ENCODE measurements around the gene G6PC1.
"Not testable (repeated sequence)": the region's sequence is repeated elsewhere in the genome, so short reads cannot be mapped to it uniquely, and the experiment has no call there.

The G6PC1 gene

DNA sequence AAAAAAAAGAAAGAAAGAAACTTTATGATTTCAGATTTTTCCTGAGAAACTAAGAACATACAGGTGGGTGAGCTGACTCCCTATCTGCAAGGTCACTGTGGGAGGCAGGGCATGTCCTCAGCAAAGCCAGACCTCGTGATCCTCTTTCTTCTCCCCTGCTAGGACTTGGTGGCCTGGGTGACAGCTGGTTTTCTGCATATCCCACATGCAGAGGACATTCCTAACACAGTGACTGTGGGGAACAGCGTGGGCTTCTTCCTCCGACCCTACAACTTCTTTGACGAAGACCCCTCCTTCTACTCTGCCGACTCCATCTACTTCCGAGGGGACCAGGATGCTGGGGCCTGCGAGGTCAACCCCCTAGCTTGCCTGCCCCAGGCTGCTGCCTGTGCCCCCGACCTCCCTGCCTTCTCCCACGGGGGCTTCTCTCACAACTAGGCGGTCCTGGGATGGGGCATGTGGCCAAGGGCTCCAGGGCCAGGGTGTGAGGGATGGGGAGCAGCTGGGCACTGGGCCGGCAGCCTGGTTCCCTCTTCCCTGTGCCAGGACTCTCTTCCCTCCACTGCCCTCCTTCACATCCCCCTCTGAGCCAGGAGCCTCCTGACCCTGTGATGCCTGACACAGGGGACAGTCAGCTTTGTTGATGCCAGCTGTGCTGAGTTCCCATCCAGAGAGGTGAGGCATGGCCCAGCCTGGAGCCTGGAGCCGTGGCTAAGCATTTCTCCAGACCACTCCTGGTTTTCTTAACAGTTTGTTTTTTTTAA, 26.5 kb upstream of the G6PC1 start:
- DNase-seq (ENCODE audit: low read depth in 1 of 2, low spot score in 1 of 2) = not testable (repeated sequence)

DNA sequence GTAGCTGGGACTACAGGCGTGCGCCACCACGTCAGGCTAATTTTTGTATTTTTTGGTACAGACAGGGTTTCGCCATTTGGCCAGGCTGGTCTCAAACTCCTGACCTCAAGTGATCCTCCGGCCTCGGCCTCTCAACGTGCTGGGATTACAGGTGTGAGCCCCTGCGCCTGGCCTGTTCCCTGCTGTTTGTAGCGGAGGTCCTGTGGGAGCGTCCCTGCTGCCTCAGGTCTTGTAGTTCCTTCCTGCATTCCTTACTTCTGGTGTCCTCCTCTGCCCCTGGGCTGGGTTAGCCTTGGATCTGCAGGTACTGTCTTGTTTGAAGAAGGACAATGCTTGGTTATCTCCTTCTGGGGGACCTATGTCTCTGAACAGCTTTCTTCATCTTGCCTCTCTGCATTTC, 23.6 kb upstream of the G6PC1 start:
- DNase-seq (ENCODE audit: low read depth in 1 of 2, low spot score in 1 of 2) = no peak

DNA sequence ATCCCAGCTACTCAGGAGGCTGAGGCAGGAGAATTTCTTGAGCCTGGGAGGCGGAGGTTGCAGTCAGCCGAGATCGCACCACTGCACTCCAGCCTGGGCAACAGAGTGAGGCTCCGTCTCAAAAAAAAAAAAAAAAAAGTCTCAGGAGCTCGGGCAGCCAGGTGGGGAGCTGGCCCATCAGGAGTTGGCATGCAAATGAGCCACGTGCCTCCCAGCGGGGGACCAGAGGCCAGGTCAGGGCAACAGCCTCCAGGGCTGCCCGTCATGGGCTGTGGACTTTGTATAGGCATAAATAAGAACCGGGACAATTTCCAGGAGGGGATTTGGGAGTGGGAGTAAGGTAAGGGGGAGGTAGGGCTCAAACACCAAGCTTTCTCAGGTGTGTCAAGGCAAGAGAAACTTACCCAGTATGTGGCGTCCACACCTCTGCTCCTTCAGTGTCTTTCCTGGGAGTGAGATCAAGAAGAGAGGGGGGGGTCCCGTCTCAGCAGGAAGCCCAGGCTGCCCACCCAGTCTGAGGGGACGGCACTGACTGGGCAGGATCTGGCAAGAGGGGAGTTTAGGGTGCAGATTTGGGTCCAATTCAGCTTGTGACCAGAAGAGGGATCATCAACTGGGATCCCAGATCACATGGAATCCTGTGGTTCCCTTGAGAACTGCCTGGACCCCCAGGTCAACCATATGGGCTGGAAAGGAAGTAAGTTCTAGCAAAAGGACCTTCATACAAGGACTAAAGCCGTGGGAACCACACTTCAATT, 22.3 kb upstream of the G6PC1 start:
- DNase-seq (ENCODE audit: low read depth in 1 of 2, low spot score in 1 of 2) = no peak

DNA sequence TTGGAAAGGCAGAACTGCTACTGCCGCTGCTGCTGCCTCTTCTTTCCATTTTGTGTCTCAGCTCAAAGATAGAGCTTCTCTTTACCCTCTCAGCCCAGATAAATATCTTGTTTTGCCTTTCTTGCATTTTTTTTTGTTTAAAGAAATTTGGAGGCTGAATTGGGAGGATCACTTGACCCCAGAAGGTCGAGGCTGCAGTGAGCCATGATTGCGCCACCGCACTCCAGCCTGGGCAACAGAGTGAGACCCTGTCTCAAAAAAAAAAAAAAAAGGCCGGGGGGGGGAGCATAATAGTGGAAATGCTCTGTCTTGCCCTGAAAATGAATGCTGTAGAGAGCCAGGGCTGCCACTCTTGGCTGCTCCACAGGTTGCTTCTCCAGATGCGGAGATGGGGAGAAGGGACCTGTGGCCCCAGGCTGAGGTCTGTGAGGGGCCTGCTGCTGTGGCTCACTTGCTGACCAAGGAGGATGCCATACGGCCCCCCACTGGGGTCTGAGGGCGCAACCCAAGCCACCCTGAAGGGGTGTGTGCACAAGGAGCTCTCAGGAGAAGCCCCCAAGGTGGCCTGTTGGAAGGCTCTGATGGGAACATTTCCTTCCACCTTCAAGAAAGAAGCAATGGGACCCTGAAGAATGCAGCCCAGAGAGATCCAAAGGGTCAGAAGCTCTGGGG, 21.5 kb upstream of the G6PC1 start:
- no peak for DNase-seq (ENCODE audit: low read depth in 1 of 2, low spot score in 1 of 2)

DNA sequence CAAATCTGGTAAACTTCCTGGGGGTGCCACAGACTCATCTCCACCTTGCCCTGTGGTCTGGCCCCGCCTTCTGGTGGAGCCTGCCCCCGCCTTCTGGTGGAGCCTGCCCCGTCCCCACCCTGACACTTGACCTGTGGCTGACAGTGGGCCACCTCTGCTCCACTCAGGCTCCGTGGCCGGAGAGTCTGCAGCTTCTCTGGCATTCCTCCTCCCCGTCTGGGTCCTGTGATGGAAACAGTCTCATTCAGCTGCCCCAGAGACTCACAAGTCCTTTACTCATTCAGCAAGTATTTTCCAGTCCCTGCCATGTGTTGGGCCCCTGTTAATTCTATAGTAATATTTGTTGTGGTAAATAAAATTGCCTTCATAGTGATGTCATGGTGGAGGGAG, 21.0 kb upstream of the G6PC1 start:
- no peak for DNase-seq (ENCODE audit: low read depth in 1 of 2, low spot score in 1 of 2)

DNA sequence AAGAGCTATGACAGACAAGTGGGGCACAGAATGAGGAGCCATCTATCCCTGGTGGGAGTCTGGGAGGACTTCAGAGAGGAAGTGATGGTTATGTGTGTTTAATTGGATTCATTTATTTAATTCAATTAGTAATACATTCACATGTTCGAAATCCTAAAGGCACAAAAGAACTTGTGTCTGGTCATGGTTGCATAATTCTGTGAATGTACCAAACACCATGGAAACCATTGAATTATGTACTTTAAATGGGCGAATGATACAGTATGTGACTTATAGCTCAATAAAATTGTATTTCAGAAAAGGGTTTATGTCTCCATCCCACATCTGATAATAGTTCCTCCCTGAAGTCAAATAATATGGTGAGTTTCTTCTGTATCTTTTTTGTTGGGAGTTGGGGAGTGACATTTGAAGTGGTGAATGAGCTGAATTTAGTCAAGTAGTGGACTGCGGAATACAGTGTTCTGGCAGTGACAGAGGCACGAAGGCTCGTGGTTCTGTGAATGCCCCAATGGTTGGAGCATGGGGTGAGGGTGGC, 19.8 kb upstream of the G6PC1 start:
- DNase-seq (ENCODE audit: low read depth in 1 of 2, low spot score in 1 of 2) = no peak

- DNase-seq (ENCODE audit: low read depth in 1 of 2, low spot score in 1 of 2) = not testable (repeated sequence)
Observed at GRCh38 chr17:42881706-42882105, 18.9 kb upstream of the G6PC1 start.

DNA sequence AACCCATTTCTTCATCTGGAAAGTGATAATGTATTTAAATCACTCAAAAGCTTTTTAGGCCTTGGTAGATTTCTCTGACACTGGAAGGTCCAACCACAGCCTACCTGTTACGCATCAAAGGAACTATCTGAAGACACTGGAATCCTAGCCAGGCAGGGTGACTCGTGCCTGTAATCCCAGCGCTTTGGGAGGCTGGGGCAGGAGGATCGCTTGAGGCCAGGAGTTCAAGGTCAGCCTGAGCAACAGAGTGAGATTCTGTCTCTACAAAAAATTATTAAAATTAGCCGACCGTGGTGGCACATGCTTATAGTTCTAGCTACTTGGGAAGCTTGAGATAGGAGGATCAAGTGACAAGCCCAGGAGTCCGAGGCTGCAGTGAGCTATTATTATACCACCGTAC, 18.4 kb upstream of the G6PC1 start:
- no peak for DNase-seq (ENCODE audit: low read depth in 1 of 2, low spot score in 1 of 2)

- DNase-seq (ENCODE audit: low read depth in 1 of 2, low spot score in 1 of 2) = no peak
Observed at GRCh38 chr17:42883802-42884558, 16.6 kb upstream of the G6PC1 start.

DNA sequence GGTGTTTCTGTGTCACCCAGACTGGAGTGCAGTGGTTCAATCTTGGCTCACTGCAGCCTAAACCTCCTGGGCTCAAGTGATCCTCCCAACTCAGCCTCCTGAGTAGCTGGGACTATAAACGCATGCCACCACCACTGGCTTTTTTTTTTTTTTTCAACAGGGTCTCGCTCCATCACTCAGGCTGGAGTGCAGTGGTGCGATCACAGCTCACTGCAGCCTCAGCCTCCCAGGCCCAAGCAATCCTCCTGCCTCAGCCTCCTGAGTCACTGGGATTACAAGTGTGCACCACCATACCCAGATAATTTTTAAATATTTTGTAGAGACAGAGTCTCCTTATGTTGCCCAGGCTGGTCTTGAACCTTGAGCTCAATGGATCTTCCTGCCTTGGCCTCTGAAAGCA, 14.8 kb upstream of the G6PC1 start:
- DNase-seq (ENCODE audit: low read depth in 1 of 2, low spot score in 1 of 2) = not testable (repeated sequence)

GRCh38 chr17:42886283-42887176, 14.1 kb upstream of the G6PC1 start:
- DNase-seq (ENCODE audit: low read depth in 1 of 2, low spot score in 1 of 2) = no peak

DNA sequence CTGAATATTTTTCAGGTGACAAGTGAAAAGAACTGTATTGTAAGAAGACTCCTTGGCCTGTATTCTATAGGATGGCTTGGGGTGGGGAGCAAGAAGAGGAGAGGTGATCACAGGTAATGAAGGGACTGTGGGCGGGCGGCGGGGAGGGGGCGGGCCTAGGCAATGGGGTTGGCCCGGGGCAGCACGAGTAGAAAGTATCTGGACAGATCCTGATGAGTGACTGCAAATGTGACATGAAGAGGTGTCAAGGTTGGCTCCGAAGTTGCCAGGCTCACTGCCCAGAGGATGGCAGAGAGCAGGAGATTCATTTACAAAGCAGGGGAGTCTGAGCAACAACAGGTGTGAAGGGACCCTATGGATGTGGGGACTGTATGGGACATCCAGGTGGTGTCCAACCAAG, 10.8 kb upstream of the G6PC1 start:
- no peak for DNase-seq (ENCODE audit: low read depth in 1 of 2, low spot score in 1 of 2)

DNA sequence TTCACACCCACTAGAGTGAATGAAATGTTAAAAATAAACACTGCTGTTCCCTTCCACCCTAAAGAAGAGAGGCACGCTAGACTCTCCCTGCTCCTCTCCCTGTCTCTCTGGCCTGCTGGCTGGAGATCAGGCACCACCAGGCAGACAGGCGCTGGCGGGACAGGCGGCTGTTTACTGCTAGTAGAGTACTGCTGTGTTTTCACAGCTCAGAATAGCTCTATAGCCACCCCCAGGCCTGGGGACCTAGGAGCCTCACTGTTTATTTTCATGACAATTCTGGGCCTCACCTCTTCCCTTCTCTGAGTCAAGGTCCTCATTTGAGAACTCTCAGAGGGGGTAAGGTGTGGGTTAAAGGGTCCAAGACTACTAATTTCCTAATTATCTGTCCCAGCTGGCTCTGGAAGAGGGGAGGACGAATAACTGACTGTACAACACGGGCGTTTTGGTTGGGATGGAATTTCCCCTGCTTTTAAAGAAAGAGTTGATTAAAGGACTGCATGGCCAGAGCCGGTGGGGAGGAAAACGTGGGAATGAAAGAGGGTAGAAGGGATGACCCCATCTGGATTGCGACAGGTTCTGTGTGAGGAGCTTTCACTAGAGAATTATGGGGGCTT, 9.0 kb upstream of the G6PC1 start:
- DNase-seq (ENCODE audit: low read depth in 1 of 2, low spot score in 1 of 2) = no peak

- DNase-seq (ENCODE audit: low read depth in 1 of 2, low spot score in 1 of 2) = no peak
Observed at GRCh38 chr17:42893359-42893758, 7.2 kb upstream of the G6PC1 start.

DNA sequence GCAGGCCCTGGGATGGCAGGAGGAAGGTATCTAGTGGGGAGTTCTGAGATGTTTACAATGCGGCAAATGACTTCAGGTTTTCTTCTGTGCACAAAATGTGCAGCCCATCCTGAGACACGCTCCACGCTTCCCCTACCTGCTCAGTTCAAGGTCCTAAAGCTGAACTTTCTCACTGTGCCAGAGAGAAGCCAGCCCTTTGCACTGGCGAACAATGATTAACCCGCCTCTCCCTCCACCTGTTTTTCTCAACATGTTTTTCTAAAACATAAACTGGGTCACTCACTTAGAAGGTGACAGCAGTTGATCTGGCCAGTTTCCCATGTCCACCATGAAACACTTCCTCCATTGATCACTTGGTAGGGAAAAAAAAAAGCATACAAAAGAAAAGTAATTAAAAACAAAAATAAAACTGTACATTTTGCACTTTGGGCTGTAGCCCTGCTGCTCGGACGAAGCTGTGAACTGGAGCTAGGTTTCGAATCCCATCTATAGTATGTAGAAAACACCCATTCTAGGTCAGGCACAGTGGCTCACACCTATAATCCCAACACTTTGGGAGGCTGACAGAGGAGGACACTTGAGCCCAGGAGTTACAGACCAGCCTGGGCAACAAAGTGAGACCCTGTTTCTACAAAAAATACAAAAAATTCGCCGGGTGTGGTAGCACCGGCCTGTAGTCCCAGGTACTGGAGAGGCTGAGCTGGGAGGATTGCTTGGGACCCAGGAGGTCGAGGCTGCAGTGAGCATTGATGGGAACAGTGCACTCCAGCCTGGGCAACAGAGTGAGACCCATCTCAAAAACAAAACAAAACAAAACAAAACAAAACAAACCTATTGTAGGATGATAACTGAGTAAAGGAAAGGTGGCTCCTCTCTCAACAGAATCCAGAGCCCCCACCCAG, 6.1 kb upstream of the G6PC1 start:
- no peak for DNase-seq (ENCODE audit: low read depth in 1 of 2, low spot score in 1 of 2)

- no peak for DNase-seq (ENCODE audit: low read depth in 1 of 2, low spot score in 1 of 2)
Observed at GRCh38 chr17:42895185-42895555, 5.4 kb upstream of the G6PC1 start.

DNA sequence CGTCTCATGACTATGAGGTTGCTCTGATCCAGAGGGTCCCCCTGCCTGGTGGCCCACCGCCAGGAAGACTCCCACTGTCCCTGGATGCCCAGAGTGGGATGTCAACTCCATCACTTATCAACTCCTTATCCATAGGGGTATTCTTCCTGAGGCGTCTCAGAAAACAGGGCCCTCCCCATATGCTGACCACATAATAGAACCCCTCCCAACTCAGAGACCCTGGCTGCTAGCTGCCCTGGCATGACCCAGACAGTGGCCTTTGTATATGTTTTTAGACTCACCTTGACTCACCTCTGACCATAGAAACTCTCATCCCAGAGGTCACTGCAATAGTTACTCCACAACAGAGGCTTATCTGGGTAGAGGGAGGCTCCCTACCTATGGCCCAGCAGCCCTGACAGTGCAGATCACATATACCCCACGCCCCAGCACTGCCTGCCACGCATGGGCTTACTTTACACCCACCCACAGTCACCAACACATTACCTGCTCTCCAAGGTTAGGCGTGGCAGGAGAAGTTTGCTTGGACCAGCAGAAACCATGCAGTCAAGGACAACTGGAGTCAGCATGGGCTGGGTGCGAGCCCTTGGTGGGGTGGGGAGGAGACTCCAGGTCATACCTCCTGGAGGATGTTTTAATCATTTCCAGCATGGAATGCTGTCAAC, 2.3 kb upstream of the G6PC1 start:
- DNase-seq (ENCODE audit: low read depth in 1 of 2, low spot score in 1 of 2) = no peak

DNA sequence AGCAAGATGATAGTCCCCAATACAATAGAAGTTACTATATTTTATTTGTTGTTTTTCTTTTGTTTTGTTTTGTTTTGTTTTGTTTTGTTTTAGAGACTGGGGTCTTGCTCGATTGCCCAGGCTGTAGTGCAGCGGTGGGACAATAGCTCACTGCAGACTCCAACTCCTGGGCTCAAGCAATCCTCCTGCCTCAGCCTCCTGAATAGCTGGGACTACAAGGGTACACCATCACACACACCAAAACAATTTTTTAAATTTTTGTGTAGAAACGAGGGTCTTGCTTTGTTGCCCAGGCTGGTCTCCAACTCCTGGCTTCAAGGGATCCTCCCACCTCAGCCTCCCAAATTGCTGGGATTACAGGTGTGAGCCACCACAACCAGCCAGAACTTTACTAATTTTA, 618 bp upstream of the G6PC1 start:
- not testable (repeated sequence) for DNase-seq (ENCODE audit: low read depth in 1 of 2, low spot score in 1 of 2)
